ENCODE data around the gene CNTLN. TPM values are rescaled to one million over a fixed set of nuclear protein-coding genes. Genes with fewer than 3 reads are reported as not detected.

The CNTLN gene
- polyA plus RNA-seq, 2 of the 4 experiments (the other 2 are of a cell fraction) = 8.5 to 11.9 TPM

DNA sequence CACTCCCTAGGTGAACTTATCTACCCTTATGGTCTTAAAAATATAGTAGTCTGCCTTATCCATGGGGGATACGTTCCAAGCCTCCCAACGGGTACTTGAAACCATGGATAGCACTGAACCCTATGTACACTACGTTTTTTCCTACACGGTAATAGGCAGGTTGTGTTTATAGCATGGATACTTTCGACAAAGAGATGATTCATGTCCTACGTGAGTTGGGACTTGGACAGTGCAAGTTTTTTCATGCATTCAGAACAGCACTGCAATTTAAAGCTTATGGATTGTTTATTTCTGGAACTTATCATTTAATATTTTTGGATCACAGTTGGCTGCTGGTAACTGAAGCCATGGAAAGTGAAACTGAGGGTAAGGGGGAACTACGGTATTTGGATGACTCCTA is 88.1 kb downstream of the CNTLN start (continued):
- TF ChIP-seq SMC3 (IDR thresholded peaks at IDR 0.05) = no peak

DNA sequence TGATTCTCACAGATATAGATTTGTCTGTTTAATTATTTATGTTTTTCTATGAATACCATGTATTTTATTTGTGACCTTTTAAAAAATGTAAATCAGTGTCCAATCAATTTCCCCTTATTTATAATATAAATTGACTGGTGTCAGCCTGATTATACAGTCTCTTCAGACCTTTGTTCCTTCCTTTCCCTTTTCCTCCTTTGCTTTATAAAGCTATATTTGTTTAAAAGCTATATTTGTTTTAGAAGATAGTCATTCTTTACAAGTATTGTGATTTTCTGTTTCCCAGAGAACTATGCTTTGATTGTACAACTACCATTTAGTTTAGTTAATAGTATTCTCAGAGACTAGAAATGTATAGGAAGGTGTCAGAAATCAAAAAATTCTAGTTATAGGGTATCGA is 90.6 kb downstream of the CNTLN start:
- POLR2A ChIA-PET = no interaction called here
- no peak for FAIRE-seq

DNA sequence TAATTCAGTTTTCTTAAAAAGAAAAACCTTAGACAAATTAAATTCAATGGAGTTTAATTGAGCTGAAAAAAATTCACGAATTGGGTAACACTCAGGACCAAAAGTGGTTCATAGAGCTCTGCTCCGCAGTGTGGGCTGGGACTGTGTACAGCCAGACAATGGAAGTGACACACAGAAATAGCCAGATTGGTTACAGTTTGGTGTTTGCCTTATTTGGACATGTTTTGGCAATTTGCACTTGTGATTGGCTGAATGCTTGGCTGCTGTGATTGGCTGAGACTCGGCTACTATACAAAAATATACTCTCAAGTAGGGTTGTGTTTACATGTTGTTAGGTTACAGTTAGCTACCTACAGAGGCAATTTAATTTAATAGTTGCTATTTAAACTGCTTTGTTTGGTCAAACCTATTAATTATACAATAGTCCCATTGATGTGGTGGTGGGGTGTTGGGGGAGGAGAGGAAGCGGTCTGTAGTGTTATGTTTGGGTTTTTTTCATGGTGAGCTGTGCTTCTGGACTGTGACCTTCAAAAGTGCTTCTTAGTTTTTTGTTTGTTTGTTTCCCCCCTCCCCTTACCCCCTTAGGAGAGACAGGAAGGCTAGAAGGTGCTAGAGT is 95.2 kb downstream of the CNTLN start:
- Histone ChIP-seq H3K9me3 (no peaks in the 10 kb centered on the region), H3K27ac (no peak overlapping the region), H3K4me3 (no peak overlapping the region), H3K4me2 (no peak overlapping the region), H3K4me1 (0 out of 3 replicates have a peak, but pooled peaks cover 6% of the 10 kb centered on the region)
- TF ChIP-seq HOXB13 (CRISPR knock-in tag; IDR thresholded peaks at IDR 0.05; ENCODE audit: low read depth) = no peak
- no peak for TF ChIP-seq RARB (CRISPR knock-in tag; IDR thresholded peaks at IDR 0.05)
- TF ChIP-seq, protein P1, sequence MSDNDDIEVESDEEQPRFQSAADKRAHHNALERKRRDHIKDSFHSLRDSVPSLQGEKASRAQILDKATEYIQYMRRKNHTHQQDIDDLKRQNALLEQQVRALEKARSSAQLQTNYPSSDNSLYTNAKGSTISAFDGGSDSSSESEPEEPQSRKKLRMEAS (IDR thresholded peaks at IDR 0.05) = no peak
- TF ChIP-seq JUNB (IDR thresholded peaks at IDR 0.05) = no peak
- TF ChIP-seq MAZ (IDR thresholded peaks at IDR 0.05; ENCODE audit: borderline replicate concordance, low read depth, low read length) = no peak
- TF ChIP-seq CBX8 (IDR thresholded peaks at IDR 0.05) = no peak
- no peak for TF ChIP-seq ESRRA (IDR thresholded peaks at IDR 0.05; ENCODE audit: borderline replicate concordance, low read length)
- TF ChIP-seq POLR2AphosphoS2 (conservative IDR thresholded peaks at IDR 0.05; ENCODE audit: low read length) = no peak
- no peak for TF ChIP-seq ZSCAN20 (CRISPR knock-in tag; IDR thresholded peaks at IDR 0.05)
- no peak for TF ChIP-seq CHD2 (IDR thresholded peaks at IDR 0.05; ENCODE audit: low read length, partially characterized antibody)
- TF ChIP-seq HOXA7 (CRISPR knock-in tag; IDR thresholded peaks at IDR 0.05) = no peak
- TF ChIP-seq KDM5A (IDR thresholded peaks at IDR 0.05) = no peak
- no peak for TF ChIP-seq POLR2A (IDR thresholded peaks at IDR 0.05; ENCODE audit: low read length)
- ATAC-seq (peak in 1 of 2 experiments; percentile 36; a peak in 1 of 6 replicates), DNase-seq (ENCODE audit: low read depth in 1 of 2, low spot score in 1 of 2) (peak in 1 of 2 experiments; percentile 42), FAIRE-seq (no peak)
- ChIA-PET POLR2A (no interaction called here), CTCF (no interaction called here)
- WGBS (ENCODE audit: missing lambda C conversion rate) = 95% methylated on average over 4 of the region's 4 CpGs

More for the DNA sequence above, 90.6 kb downstream of the CNTLN start:
- Histone ChIP-seq H3K27ac (no peak overlapping the region), H3K4me3 (no peak overlapping the region), H3K4me2 (no peak overlapping the region), H3K9me3 (no peaks in the 10 kb centered on the region), H3K4me1 (0 out of 3 replicates have a peak, but pooled peaks cover under 1% of the 10 kb centered on the region)
- WGBS (ENCODE audit: missing lambda C conversion rate) = 87% methylated on average over 1 of the region's 1 CpG
- ATAC-seq (no peak), DNase-seq (ENCODE audit: low read depth in 1 of 2, low spot score in 1 of 2) (no peak)
- TF ChIP-seq RARB (CRISPR knock-in tag; IDR thresholded peaks at IDR 0.05) (no peak), CHD4 (IDR thresholded peaks at IDR 0.05; ENCODE audit: borderline replicate concordance) (no peak), BHLHE40 (IDR thresholded peaks at IDR 0.05; ENCODE audit: low read depth, low read length) (no peak), TP53 (CRISPR knock-in tag; IDR thresholded peaks at IDR 0.05) (no peak), NFE2L2 (conservative IDR thresholded peaks at IDR 0.05; ENCODE audit: low read length) (no peak), CBX2 (IDR thresholded peaks at IDR 0.05; ENCODE audit: borderline replicate concordance, low read depth) (no peak), PHF8 (IDR thresholded peaks at IDR 0.05; ENCODE audit: borderline replicate concordance, low read depth) (no peak), SREBF2 (IDR thresholded peaks at IDR 0.05) (no peak), FOSB (CRISPR knock-in tag; IDR thresholded peaks at IDR 0.05) (no peak), ZNF302 (CRISPR knock-in tag; IDR thresholded peaks at IDR 0.05) (no peak), ZFP36 (IDR thresholded peaks at IDR 0.05; ENCODE audit: borderline replicate concordance, partially characterized antibody) (no peak), EP300 (IDR thresholded peaks at IDR 0.05) (no peak)
- TF ChIP-seq, protein P2, sequence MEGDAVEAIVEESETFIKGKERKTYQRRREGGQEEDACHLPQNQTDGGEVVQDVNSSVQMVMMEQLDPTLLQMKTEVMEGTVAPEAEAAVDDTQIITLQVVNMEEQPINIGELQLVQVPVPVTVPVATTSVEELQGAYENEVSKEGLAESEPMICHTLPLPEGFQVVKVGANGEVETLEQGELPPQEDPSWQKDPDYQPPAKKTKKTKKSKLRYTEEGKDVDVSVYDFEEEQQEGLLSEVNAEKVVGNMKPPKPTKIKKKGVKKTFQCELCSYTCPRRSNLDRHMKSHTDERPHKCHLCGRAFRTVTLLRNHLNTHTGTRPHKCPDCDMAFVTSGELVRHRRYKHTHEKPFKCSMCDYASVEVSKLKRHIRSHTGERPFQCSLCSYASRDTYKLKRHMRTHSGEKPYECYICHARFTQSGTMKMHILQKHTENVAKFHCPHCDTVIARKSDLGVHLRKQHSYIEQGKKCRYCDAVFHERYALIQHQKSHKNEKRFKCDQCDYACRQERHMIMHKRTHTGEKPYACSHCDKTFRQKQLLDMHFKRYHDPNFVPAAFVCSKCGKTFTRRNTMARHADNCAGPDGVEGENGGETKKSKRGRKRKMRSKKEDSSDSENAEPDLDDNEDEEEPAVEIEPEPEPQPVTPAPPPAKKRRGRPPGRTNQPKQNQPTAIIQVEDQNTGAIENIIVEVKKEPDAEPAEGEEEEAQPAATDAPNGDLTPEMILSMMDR (IDR thresholded peaks at IDR 0.05) = no peak
- TF ChIP-seq, protein P3, sequence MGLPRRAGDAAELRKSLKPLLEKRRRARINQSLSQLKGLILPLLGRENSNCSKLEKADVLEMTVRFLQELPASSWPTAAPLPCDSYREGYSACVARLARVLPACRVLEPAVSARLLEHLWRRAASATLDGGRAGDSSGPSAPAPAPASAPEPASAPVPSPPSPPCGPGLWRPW (IDR thresholded peaks at IDR 0.05) = no peak
- TF ChIP-seq, protein P1 (IDR thresholded peaks at IDR 0.05) = no peak
- CTCF ChIA-PET = no interaction called here
